Epithelial cell of esophagus (primary cell): Measurements from ENCODE around the gene MORC4.

Source experiments
- DNase-seq: peaks from one replicate; pipeline ENCODE4 v3.0.0; 2010; ENCODE audit warnings: low read depth
- H3K4me3 ChIP-seq: 2 replicates; pipeline ENCODE4 v1.5.1; 2011; ENCODE audit warnings: mild to moderate bottlenecking, low read length, control low read depth
- CTCF ChIP-seq: IDR thresholded peaks from 2 replicates; pipeline ENCODE4 v1.5.1; 2011; ENCODE audit warnings: low read depth, mild to moderate bottlenecking, low read length, control low read depth, inconsistent platforms; ENCODE audit not compliant: insufficient read depth; ENCODE audit errors: missing control alignments

MORC4 gene

GRCh38 chrX:106999002-106999975 is 723 bp downstream of the MORC4 start:
- peak; percentile 51 for TF ChIP-seq CTCF
- H3K4me3 ChIP-seq, result peak overlapping the region; percentile 56
- peak; percentile 64 for DNase-seq

- DNase-seq, result no peak
- TF ChIP-seq CTCF, result no peak
- H3K4me3 ChIP-seq, result no peak overlapping the region
These were observed 2.4 kb downstream of the MORC4 start for GRCh38 chrX:106997611-106998010.

GRCh38 chrX:106995678-106996077 is 4.3 kb downstream of the MORC4 start:
- DNase-seq, result no peak
- no peak for TF ChIP-seq CTCF
- no peak overlapping the region for H3K4me3 ChIP-seq

- DNase-seq, result no peak
- TF ChIP-seq CTCF, result no peak
- H3K4me3 ChIP-seq, result no peak overlapping the region
These were observed 12.5 kb downstream of the MORC4 start for GRCh38 chrX:106987488-106987887.

GRCh38 chrX:106980952-106981626 is 18.9 kb downstream of the MORC4 start:
- no peak for TF ChIP-seq CTCF
- H3K4me3 ChIP-seq, result no peak overlapping the region
- DNase-seq, result no peak

- no peak overlapping the region for H3K4me3 ChIP-seq
- no peak for TF ChIP-seq CTCF
- peak; percentile 48 for DNase-seq
These were observed 23.6 kb downstream of the MORC4 start for GRCh38 chrX:106976416-106976815.
